Right atrium auricular region (tissue), 2 donors: ENCODE measurements around the gene CCDC88B. TPM values are rescaled to one million over a fixed set of nuclear protein-coding genes. Genes with fewer than 3 reads are reported as not detected.

Experiments
- DNase-seq: peaks from one replicate; pipeline ENCODE4 v3.0.0-alpha.2; 2019; ENCODE audit warnings: low spot score
- H3K27ac ChIP-seq, 2 donors: fragments of 200-600 bp; sonication (generic); 1 replicate in 1 of 2; 2 replicates in 1 of 2; pipeline ENCODE4 v1.5.1; 2016 to 2019
- H3K27me3 ChIP-seq, 2 donors: fragments of 200-600 bp; sonication (generic); one replicate each; pipeline versions ENCODE4 v1.5.1 to v1.6.0; 2017 to 2019
- H3K36me3 ChIP-seq: fragments of 200-600 bp; sonication (generic); one replicate; pipeline ENCODE4 v1.5.1; 2016
- H3K4me1 ChIP-seq, 2 donors: fragments of 200-600 bp; sonication (generic); one replicate each; pipeline versions ENCODE4 v1.5.1 to v1.6.0; 2017 to 2019
- H3K4me3 ChIP-seq, 2 donors: fragments of 200-600 bp; sonication (generic); 1 replicate in 1 of 2; 2 replicates in 1 of 2; pipeline ENCODE4 v1.5.1; 2017 to 2019; ENCODE audit warnings: mild to moderate bottlenecking in 1 of 2, moderate library complexity in 1 of 2
- H3K9me3 ChIP-seq, 2 donors: fragments of 200-600 bp; sonication (generic); one replicate each; pipeline ENCODE4 v1.5.1; 2019
- CTCF ChIP-seq, 2 donors: fragments of 200-600 bp; sonication (generic); IDR thresholded peaks; one replicate each; pipeline ENCODE4 v1.5.1; 2019; ENCODE audit warnings: antibody characterized with exemption in 2 of 2
- total RNA-seq, 2 donors: library from RNA; depleted of rRNA; stranded (reverse); fragments of >200 nt; gene quantifications; one replicate each; pipeline ENCODE4 v1.1.0, GENCODE V29; 2016

The CCDC88B gene
- total RNA-seq, 2 donors from 2014 or later = 11.7 to 12.0 TPM

- H3K4me1 ChIP-seq = peaks cover 0 to 16% of the 10 kb centered on the region in 2 donors
- no peak overlapping the region for H3K4me3 ChIP-seq
- TF ChIP-seq CTCF (IDR thresholded peaks at IDR 0.05) = no peak
- peak; percentile 74 for DNase-seq
- H3K27me3 ChIP-seq = no peaks in the 10 kb centered on the region
- H3K36me3 ChIP-seq = no peaks in the 10 kb centered on the region
- no peaks in the 10 kb centered on the region for H3K9me3 ChIP-seq
- peak overlapping the region in 1 of 2 donors; percentile 27 for H3K27ac ChIP-seq
Measured at GRCh38 chr11:64334764-64335735, 5.0 kb upstream of the CCDC88B start.

DNA sequence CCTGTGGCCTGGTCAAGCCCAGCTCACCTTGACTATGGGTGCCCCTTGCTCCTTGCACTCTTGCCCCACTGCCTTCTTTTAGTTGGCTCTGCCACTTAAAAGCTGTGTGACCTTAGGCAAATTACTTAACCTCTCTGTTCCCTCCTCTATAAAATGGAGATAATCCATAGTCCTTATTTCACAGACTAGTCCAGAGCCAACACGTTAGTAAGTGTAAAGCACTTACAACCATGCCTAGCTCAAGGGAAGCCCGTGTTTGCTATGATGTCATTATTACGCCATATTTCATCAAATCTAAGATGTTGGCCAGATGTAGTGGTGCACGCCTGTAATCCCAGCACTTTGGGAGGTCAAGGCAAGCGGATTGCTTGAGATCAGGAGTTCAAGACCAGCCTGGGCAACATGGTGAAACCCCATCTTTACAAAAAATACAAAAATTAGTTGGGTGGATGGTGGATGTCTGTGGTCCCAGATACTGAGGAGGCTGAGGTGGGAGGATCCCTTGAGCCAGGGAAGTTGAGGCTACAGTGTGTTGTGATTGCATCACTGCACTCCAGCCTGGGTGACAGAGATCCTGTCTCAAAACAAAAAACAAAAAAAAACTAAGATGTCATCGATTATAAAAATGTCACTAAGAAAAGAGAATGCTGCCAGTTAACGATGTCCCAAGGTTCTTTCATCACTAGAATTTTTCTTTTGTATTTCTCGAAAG, 2.3 kb upstream of the CCDC88B start:
- no peak for TF ChIP-seq CTCF (IDR thresholded peaks at IDR 0.05)
- Histone ChIP-seq H3K4me1 (peaks cover 0 to 19% of the 10 kb centered on the region in 2 donors), H3K27ac (no peak overlapping the region), H3K9me3 (no peaks in the 10 kb centered on the region), H3K4me3 (no peak overlapping the region), H3K36me3 (no peaks in the 10 kb centered on the region), H3K27me3 (no peaks in the 10 kb centered on the region)
- no peak for DNase-seq

- no peak for DNase-seq
- Histone ChIP-seq H3K36me3 (no peaks in the 10 kb centered on the region), H3K9me3 (no peaks in the 10 kb centered on the region), H3K27ac (no peak overlapping the region), H3K27me3 (no peaks in the 10 kb centered on the region), H3K4me1 (peaks cover 0 to 29% of the 10 kb centered on the region in 2 donors), H3K4me3 (no peak overlapping the region)
- TF ChIP-seq CTCF (IDR thresholded peaks at IDR 0.05) = no peak
Measured at GRCh38 chr11:64338716-64339115, 1.3 kb upstream of the CCDC88B start.

- no peak for DNase-seq
- Histone ChIP-seq H3K27me3 (no peaks in the 10 kb centered on the region), H3K9me3 (no peaks in the 10 kb centered on the region), H3K4me1 (peaks cover 0 to 32% of the 10 kb centered on the region in 2 donors), H3K36me3 (no peaks in the 10 kb centered on the region), H3K4me3 (no peak overlapping the region), H3K27ac (no peak overlapping the region)
- TF ChIP-seq CTCF (IDR thresholded peaks at IDR 0.05) = no peak
Measured at GRCh38 chr11:64339286-64339685, 718 bp upstream of the CCDC88B start.

DNA sequence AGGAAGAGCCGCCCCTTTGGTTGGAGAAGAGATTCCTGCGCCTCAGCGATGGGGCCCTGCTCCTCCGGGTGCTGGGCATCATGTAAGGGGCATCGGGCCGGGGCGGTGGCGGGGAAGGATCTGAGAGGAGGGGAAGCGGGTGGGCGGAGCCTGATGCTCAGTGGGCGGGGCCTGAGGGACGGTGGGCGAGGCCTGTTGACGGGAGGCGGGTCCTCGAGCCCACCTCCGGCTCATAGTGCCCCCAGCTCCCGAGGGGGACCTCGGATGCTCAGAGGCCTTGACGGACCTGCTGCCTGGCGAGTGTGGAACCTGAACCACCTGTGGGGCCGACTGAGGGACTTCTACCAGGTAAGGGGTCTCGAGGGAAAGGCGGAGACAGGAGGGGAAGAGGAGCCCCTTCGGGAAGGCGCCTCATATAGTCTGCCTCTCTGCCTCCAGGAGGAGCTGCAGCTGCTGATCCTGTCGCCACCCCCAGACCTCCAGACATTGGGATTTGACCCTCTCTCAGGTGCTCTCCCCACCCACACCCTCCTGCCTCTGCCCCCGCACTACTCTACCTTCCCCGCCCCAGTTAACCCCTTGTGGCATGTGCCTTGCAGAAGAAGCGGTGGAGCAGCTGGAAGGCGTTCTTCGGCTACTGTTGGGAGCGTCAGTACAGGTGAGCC, 799 bp downstream of the CCDC88B start:
- Histone ChIP-seq H3K4me1 (peaks cover 0 to 32% of the 10 kb centered on the region in 2 donors), H3K4me3 (peak overlapping the region; percentile 13 to 26), H3K36me3 (no peaks in the 10 kb centered on the region), H3K9me3 (no peaks in the 10 kb centered on the region), H3K27me3 (no peaks in the 10 kb centered on the region), H3K27ac (no peak overlapping the region)
- TF ChIP-seq CTCF (IDR thresholded peaks at IDR 0.05) = no peak
- no peak for DNase-seq
